ENCODE measurements around the gene GUCY1A1.
A peak's percentile ranks its signal among the peaks of the same experiment; 100 is the strongest.

Gene GUCY1A1

GRCh38 chr4:155694100-155694785 is 27.6 kb downstream of the GUCY1A1 start:
- DNase-seq: no peak

GRCh38 chr4:155696226-155696625 is 29.6 kb downstream of the GUCY1A1 start:
- no peak for DNase-seq

- no peak for DNase-seq
These were observed 30.1 kb downstream of the GUCY1A1 start for GRCh38 chr4:155696726-155697125.

- DNase-seq: no peak
These were observed 35.2 kb downstream of the GUCY1A1 start for GRCh38 chr4:155701827-155702226.

GRCh38 chr4:155703486-155704247 is 37.0 kb downstream of the GUCY1A1 start:
- no peak for DNase-seq

GRCh38 chr4:155704841-155705404 is 38.3 kb downstream of the GUCY1A1 start:
- DNase-seq: no peak

GRCh38 chr4:155705664-155706063 is 39.0 kb downstream of the GUCY1A1 start:
- DNase-seq: no peak

- DNase-seq: no peak
These were observed 39.5 kb downstream of the GUCY1A1 start for GRCh38 chr4:155706147-155706546.

- DNase-seq: no peak
These were observed 40.6 kb downstream of the GUCY1A1 start for GRCh38 chr4:155707251-155707650.

- DNase-seq: no peak
These were observed 42.1 kb downstream of the GUCY1A1 start for GRCh38 chr4:155708782-155709181.

- no peak for DNase-seq
These were observed 43.3 kb downstream of the GUCY1A1 start for GRCh38 chr4:155709918-155710317.

- no peak for DNase-seq
These were observed 44.9 kb downstream of the GUCY1A1 start for GRCh38 chr4:155711556-155711955.

GRCh38 chr4:155712846-155713245 is 46.2 kb downstream of the GUCY1A1 start:
- no peak for DNase-seq

- no peak for DNase-seq
These were observed 47.3 kb downstream of the GUCY1A1 start for GRCh38 chr4:155713911-155714310.

GRCh38 chr4:155722336-155722735 is 55.7 kb downstream of the GUCY1A1 start:
- DNase-seq: no peak

GRCh38 chr4:155722816-155723499 is 56.3 kb downstream of the GUCY1A1 start:
- no peak for DNase-seq

GRCh38 chr4:155724731-155725130 is 58.1 kb downstream of the GUCY1A1 start:
- no peak for DNase-seq

- peak; percentile 77 for DNase-seq
These were observed 67.4 kb downstream of the GUCY1A1 start for GRCh38 chr4:155734065-155734464.

GRCh38 chr4:155734951-155735350 is 68.3 kb downstream of the GUCY1A1 start:
- no peak for DNase-seq

GRCh38 chr4:155735496-155735895 is 68.8 kb downstream of the GUCY1A1 start:
- no peak for DNase-seq

- DNase-seq: no peak
These were observed 71.9 kb downstream of the GUCY1A1 start for GRCh38 chr4:155738548-155738947.

- no peak for DNase-seq
These were observed 74.9 kb downstream of the GUCY1A1 start for GRCh38 chr4:155741546-155741945.

GRCh38 chr4:155742310-155743015 is 75.8 kb downstream of the GUCY1A1 start:
- DNase-seq: no peak
